DND-41 (cell line): ENCODE results near the gene LIME1.

Source experiments
- EZH2 ChIP-seq: IDR thresholded peaks from 3 replicates; pipeline ENCODE4 v1.6.1; 2012; ENCODE audit warnings: borderline replicate concordance, low read depth, mild to moderate bottlenecking, moderate library complexity, low read length, inconsistent platforms; ENCODE audit not compliant: severe bottlenecking
- TF ChIP-seq, protein P1 (sequence below): IDR thresholded peaks from 2 replicates; pipeline ENCODE4 v1.5.1; 2012; ENCODE audit warnings: borderline replicate concordance, low read length, moderate library complexity, mild to moderate bottlenecking; ENCODE audit not compliant: poor library complexity, severe bottlenecking; ENCODE audit errors: extremely low read depth

DNA sequence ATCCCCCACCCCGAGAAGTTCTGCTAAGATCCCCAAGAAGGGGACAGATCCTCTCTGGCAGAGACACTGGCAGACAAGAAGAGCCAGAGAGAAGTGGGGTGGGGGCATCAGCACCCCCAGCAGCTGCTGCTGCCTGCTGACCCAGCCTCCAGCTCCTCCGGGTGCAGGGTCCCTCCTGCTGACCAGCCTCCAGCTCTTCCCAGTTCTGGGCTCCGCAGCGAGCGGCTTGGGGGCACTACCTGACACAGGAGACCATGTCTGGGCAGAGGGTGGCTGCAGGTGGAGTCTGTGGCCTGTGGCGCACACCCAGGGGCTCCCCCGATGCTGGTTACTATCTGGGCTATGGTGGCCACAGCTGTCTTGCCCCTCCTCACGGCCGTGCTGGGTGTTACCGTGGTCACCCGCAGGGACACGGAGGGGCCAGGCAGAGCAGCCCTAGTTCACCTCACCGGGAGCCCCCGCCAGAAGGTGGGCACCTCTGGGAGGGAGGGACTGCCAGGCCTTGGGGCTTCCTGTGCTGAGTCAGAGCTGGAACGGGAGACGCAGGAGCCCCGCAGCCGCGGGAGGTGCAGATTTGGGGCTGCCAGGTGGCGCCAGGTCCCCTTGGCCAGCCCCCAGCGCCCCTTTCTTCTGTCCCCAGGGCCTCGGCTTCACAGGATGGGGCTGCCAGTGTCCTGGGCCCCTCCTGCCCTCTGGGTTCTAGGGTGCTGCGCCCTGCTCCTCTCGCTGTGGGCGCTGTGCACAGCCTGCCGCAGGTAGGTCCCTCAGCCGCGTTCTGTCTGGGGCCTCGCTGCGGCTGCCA, 630 bp downstream of the LIME1 start:
- TF ChIP-seq, protein P1, sequence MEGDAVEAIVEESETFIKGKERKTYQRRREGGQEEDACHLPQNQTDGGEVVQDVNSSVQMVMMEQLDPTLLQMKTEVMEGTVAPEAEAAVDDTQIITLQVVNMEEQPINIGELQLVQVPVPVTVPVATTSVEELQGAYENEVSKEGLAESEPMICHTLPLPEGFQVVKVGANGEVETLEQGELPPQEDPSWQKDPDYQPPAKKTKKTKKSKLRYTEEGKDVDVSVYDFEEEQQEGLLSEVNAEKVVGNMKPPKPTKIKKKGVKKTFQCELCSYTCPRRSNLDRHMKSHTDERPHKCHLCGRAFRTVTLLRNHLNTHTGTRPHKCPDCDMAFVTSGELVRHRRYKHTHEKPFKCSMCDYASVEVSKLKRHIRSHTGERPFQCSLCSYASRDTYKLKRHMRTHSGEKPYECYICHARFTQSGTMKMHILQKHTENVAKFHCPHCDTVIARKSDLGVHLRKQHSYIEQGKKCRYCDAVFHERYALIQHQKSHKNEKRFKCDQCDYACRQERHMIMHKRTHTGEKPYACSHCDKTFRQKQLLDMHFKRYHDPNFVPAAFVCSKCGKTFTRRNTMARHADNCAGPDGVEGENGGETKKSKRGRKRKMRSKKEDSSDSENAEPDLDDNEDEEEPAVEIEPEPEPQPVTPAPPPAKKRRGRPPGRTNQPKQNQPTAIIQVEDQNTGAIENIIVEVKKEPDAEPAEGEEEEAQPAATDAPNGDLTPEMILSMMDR = no peak
- TF ChIP-seq EZH2 = no peak
